Neural cell (in vitro differentiated cells): ENCODE measurements around the gene SPAAR. TPM values are rescaled to one million over a fixed set of nuclear protein-coding genes. Genes with fewer than 3 reads are reported as not detected.

Source experiments
- H2AFZ ChIP-seq: fragments of 200-600, 300-800 bp; sonication (generic), shearing (Covaris generic); 2 replicates; pipeline ENCODE4 v1.6.0; 2014; ENCODE audit warnings: low read depth, mild to moderate bottlenecking, antibody characterized with exemption, low read length, moderate library complexity
- H3F3A ChIP-seq: fragments of 200-600 bp; shearing (Covaris generic); 2 replicates; pipeline ENCODE4 v1.6.1; 2016; ENCODE audit warnings: mild to moderate bottlenecking, moderate library complexity, mixed read lengths, antibody characterized with exemption, low read length; ENCODE audit not compliant: insufficient read depth, poor library complexity, severe bottlenecking
- H3K27ac ChIP-seq: fragments of 200-600, 300-800 bp; sonication (generic), shearing (Covaris generic); 2 replicates; pipeline ENCODE4 v1.5.1; 2014; ENCODE audit warnings: mild to moderate bottlenecking, low read length, moderate library complexity
- H3K27me3 ChIP-seq: fragments of 300-800, 200-600 bp; sonication (generic), shearing (Covaris generic); 2 replicates; pipeline ENCODE4 v1.6.0; 2014; ENCODE audit warnings: mild to moderate bottlenecking, low read depth, low read length, moderate library complexity; ENCODE audit not compliant: insufficient read depth
- H3K36me3 ChIP-seq: fragments of 300-800, 200-600 bp; sonication (generic), shearing (Covaris generic); 2 replicates; pipeline ENCODE4 v1.5.1; 2014; ENCODE audit warnings: mild to moderate bottlenecking, antibody characterized with exemption, low read length, moderate library complexity; ENCODE audit not compliant: insufficient read depth
- H3K4me2 ChIP-seq: fragments of 300-800, 200-600 bp; sonication (generic), shearing (Covaris generic); 2 replicates; pipeline ENCODE4 v1.6.0; 2014; ENCODE audit warnings: mild to moderate bottlenecking, low read length
- H3K4me3 ChIP-seq: fragments of 300-800, 200-600 bp; sonication (generic), shearing (Covaris generic); 2 replicates; pipeline ENCODE4 v1.5.1; 2014; ENCODE audit warnings: mild to moderate bottlenecking, low read length, moderate library complexity
- H3K79me2 ChIP-seq: fragments of 200-600 bp; shearing (Covaris generic); replicated peaks from 2 replicates; pipeline ENCODE4 v1.6.0; 2014; ENCODE audit warnings: mild to moderate bottlenecking, low read length, moderate library complexity; ENCODE audit not compliant: insufficient read depth
- H3K9ac ChIP-seq: fragments of 300-800, 200-600 bp; sonication (generic), shearing (Covaris generic); 2 replicates; pipeline ENCODE4 v1.6.1; 2016; ENCODE audit warnings: mild to moderate bottlenecking, low read length, mixed read lengths
- H3K9me2 ChIP-seq: fragments of 200-600 bp; shearing (Covaris generic); 2 replicates; pipeline ENCODE4 v1.6.1; 2016; ENCODE audit warnings: mild to moderate bottlenecking, low read length, mixed read lengths; ENCODE audit not compliant: insufficient read depth
- H3K9me3 ChIP-seq: fragments of 200-600, 300-800 bp; sonication (generic), shearing (Covaris generic); 2 replicates; pipeline ENCODE4 v1.6.1; 2016; ENCODE audit warnings: mild to moderate bottlenecking, mixed run types, low read length, moderate library complexity, mixed read lengths
- H4K20me1 ChIP-seq: fragments of 200-600 bp; shearing (Covaris generic); 2 replicates; pipeline ENCODE4 v1.6.1; 2016; ENCODE audit warnings: mild to moderate bottlenecking, mixed run types; ENCODE audit not compliant: insufficient read depth
- EP300 ChIP-seq: fragments of 450-650 bp; conservative IDR thresholded peaks from 2 replicates; pipeline ENCODE4 v1.6.1; 2014; ENCODE audit warnings: antibody characterized with exemption, mild to moderate bottlenecking, moderate library complexity; ENCODE audit not compliant: poor library complexity, severe bottlenecking
- EZH2 ChIP-seq: fragments of 200-600, 300-800 bp; shearing (Covaris generic), sonication (generic); IDR thresholded peaks from 2 replicates; pipeline ENCODE4 v1.6.1; 2014; ENCODE audit warnings: antibody characterized with exemption, low read length, borderline replicate concordance, mild to moderate bottlenecking; ENCODE audit not compliant: insufficient read depth, poor library complexity, severe bottlenecking
- MXI1 ChIP-seq: fragments of 450-650 bp; conservative IDR thresholded peaks from 2 replicates; pipeline ENCODE4 v1.6.1; 2014; ENCODE audit warnings: antibody characterized with exemption, mild to moderate bottlenecking; ENCODE audit not compliant: poor library complexity, severe bottlenecking
- POLR2AphosphoS5 ChIP-seq: IDR thresholded peaks from 2 replicates; pipeline ENCODE4 v1.6.1; 2012
- RAD21 ChIP-seq: fragments of 450-650 bp; conservative IDR thresholded peaks from 2 replicates; pipeline ENCODE4 v1.6.1; 2014; ENCODE audit warnings: antibody characterized with exemption, mild to moderate bottlenecking, moderate library complexity
- REST ChIP-seq: IDR thresholded peaks from 2 replicates; pipeline ENCODE4 v1.6.1; 2012; ENCODE audit warnings: borderline replicate concordance
- SMC3 ChIP-seq: fragments of 450-650 bp; conservative IDR thresholded peaks from 2 replicates; pipeline ENCODE4 v1.6.1; 2014; ENCODE audit warnings: antibody characterized with exemption, mild to moderate bottlenecking, moderate library complexity; ENCODE audit not compliant: poor library complexity
- TAF1 ChIP-seq: IDR thresholded peaks from 2 replicates; pipeline ENCODE4 v1.6.1; 2012; ENCODE audit warnings: low read depth
- polyA plus RNA-seq: library from polyadenylated mRNA; depleted of rRNA; stranded (reverse); fragments of >200 nt; gene quantifications from 2 replicates; pipeline ENCODE4 v1.2.3, GENCODE V29; 2014
- TF ChIP-seq, protein P1 (sequence below): fragments of 450-650 bp; IDR thresholded peaks from 2 replicates; pipeline ENCODE4 v1.5.1; 2014; ENCODE audit warnings: antibody characterized with exemption, mild to moderate bottlenecking, moderate library complexity; ENCODE audit not compliant: poor library complexity, severe bottlenecking

The SPAAR gene
- polyA plus RNA-seq, 1 donor from 2014 or later, result 0.35 TPM

- Histone ChIP-seq H3K27me3 (no peaks in the 10 kb centered on the region), H3K36me3 (no peaks in the 10 kb centered on the region), H3K4me2 (no peak overlapping the region), H3K27ac (no peak overlapping the region), H3K4me3 (no peak overlapping the region), H3K9me3 (no peaks in the 10 kb centered on the region), H2AFZ (no peak overlapping the region), H3K79me2 (no peaks in the 10 kb centered on the region), H3K9ac (no peak overlapping the region), H3F3A (no peaks in the 10 kb centered on the region), H4K20me1 (no peaks in the 10 kb centered on the region), H3K9me2 (no peaks in the 10 kb centered on the region)
- TF ChIP-seq REST (no peak), POLR2AphosphoS5 (no peak), MXI1 (no peak), EZH2 (no peak), SMC3 (no peak), EP300 (no peak), RAD21 (no peak), TAF1 (no peak)
- TF ChIP-seq, protein P1, sequence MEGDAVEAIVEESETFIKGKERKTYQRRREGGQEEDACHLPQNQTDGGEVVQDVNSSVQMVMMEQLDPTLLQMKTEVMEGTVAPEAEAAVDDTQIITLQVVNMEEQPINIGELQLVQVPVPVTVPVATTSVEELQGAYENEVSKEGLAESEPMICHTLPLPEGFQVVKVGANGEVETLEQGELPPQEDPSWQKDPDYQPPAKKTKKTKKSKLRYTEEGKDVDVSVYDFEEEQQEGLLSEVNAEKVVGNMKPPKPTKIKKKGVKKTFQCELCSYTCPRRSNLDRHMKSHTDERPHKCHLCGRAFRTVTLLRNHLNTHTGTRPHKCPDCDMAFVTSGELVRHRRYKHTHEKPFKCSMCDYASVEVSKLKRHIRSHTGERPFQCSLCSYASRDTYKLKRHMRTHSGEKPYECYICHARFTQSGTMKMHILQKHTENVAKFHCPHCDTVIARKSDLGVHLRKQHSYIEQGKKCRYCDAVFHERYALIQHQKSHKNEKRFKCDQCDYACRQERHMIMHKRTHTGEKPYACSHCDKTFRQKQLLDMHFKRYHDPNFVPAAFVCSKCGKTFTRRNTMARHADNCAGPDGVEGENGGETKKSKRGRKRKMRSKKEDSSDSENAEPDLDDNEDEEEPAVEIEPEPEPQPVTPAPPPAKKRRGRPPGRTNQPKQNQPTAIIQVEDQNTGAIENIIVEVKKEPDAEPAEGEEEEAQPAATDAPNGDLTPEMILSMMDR, result no peak
These were observed 10.1 kb downstream of the SPAAR start for GRCh38 chr9:35919212-35920008.

- Histone ChIP-seq H4K20me1 (no peaks in the 10 kb centered on the region), H3K27me3 (no peaks in the 10 kb centered on the region), H3K4me3 (no peak overlapping the region), H3K27ac (no peak overlapping the region), H3K9me2 (no peaks in the 10 kb centered on the region), H3K9me3 (no peaks in the 10 kb centered on the region), H3K79me2 (no peaks in the 10 kb centered on the region), H3K36me3 (no peaks in the 10 kb centered on the region), H3K4me2 (no peak overlapping the region), H3F3A (no peaks in the 10 kb centered on the region), H2AFZ (no peak overlapping the region), H3K9ac (no peak overlapping the region)
- TF ChIP-seq REST, result no peak
- TF ChIP-seq RAD21, result no peak
- TF ChIP-seq MXI1, result no peak
- no peak for TF ChIP-seq EZH2
- no peak for TF ChIP-seq SMC3
- no peak for TF ChIP-seq EP300
- TF ChIP-seq TAF1, result no peak
- no peak for TF ChIP-seq POLR2AphosphoS5
- TF ChIP-seq, protein P1, result no peak
These were observed 10.8 kb downstream of the SPAAR start for GRCh38 chr9:35920051-35920620.
